Chondrocyte (in vitro differentiated cells): ENCODE data around the gene TBL3. TPM values are rescaled to one million over a fixed set of nuclear protein-coding genes. Genes with fewer than 3 reads are reported as not detected.

Experiments
- DNase-seq: peaks from one replicate; pipeline ENCODE4 v3.0.0; 2021; ENCODE audit warnings: mixed read lengths, low spot score
- H3K27ac Mint-ChIP-seq: one replicate; pipeline ENCODE4 v1.8.0; 2021; ENCODE audit warnings: mild to moderate bottlenecking, moderate library complexity, mixed read lengths; ENCODE audit not compliant: unreplicated experiment
- H3K27me3 Mint-ChIP-seq: 2 replicates; pipeline ENCODE4 v1.8.0; 2021; ENCODE audit warnings: low read depth, mixed read lengths
- H3K36me3 Mint-ChIP-seq: 2 replicates; pipeline ENCODE4 v1.8.0; 2021; ENCODE audit warnings: low read depth, mixed read lengths
- H3K4me1 Mint-ChIP-seq: 2 replicates; pipeline ENCODE4 v1.8.0; 2021; ENCODE audit warnings: low read depth, mild to moderate bottlenecking, mixed read lengths
- H3K4me3 Mint-ChIP-seq: one replicate; pipeline ENCODE4 v1.8.0; 2021; ENCODE audit warnings: mild to moderate bottlenecking, moderate library complexity, mixed read lengths; ENCODE audit not compliant: unreplicated experiment
- H3K9me3 Mint-ChIP-seq: 2 replicates; pipeline ENCODE4 v1.8.0; 2021; ENCODE audit warnings: low read depth, mixed read lengths
- total RNA-seq: library from RNA; stranded (reverse); gene quantifications from 3 replicates; pipeline ENCODE4 v1.2.1, GENCODE V29; 2021
- TF ChIP-seq, protein P1 (sequence below): fragments of 200-600 bp; sonication (generic); IDR thresholded peaks from 2 replicates; pipeline ENCODE4 v1.5.0; 2021; ENCODE audit warnings: antibody characterized with exemption, mild to moderate bottlenecking, moderate library complexity

Gene TBL3
- total RNA-seq, 1 donor from 2014 or later, result 21.6 TPM

DNA sequence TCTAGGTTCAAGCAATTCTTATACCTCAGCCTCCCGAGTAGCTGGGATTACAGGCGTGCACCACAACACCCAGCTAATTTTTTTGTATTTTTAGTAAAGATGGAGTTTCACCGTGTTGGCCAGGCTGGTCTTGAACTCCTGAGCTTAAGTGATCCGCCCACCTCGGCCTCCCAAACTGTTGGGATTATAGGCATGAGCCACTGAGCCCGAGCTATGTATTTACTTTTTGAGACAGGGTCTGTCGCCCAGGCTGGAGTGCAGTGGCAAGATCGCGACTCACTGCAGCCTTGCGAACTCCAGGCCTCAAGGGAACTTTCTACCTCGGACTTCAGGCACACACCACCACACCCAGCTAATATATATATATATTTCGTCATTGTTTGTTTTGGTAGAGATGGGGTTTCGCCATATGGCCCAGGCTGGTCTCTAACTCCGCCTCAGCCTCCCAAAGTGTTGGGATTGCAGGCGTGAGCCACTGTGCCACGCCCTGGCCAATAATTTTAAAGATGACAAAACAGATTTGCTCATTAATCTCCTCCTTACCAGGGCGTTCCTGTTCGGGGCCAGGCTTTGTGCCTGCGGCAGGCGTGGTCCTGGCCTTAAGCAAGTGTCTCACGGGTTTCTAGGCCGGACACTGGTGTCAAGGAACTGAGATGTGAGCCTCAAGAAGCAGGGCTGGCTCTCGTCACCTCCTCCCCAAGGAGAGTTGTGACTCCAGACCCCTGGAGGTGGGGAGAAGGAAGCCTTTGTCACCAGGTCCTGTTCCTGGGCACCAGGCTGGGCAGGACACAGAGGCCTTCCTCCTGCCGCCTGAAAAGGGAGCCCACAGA lies 43.5 kb downstream of the TBL3 start:
- Mint-ChIP-seq H3K4me1 (peaks cover 2% of the 10 kb centered on the region), H3K27ac (no peak overlapping the region), H3K9me3 (no peaks in the 10 kb centered on the region), H3K4me3 (no peak overlapping the region), H3K36me3 (no peaks in the 10 kb centered on the region), H3K27me3 (peaks cover 5% of the 10 kb centered on the region)
- no peak for DNase-seq
- TF ChIP-seq, protein P1, sequence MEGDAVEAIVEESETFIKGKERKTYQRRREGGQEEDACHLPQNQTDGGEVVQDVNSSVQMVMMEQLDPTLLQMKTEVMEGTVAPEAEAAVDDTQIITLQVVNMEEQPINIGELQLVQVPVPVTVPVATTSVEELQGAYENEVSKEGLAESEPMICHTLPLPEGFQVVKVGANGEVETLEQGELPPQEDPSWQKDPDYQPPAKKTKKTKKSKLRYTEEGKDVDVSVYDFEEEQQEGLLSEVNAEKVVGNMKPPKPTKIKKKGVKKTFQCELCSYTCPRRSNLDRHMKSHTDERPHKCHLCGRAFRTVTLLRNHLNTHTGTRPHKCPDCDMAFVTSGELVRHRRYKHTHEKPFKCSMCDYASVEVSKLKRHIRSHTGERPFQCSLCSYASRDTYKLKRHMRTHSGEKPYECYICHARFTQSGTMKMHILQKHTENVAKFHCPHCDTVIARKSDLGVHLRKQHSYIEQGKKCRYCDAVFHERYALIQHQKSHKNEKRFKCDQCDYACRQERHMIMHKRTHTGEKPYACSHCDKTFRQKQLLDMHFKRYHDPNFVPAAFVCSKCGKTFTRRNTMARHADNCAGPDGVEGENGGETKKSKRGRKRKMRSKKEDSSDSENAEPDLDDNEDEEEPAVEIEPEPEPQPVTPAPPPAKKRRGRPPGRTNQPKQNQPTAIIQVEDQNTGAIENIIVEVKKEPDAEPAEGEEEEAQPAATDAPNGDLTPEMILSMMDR, result no peak

DNA sequence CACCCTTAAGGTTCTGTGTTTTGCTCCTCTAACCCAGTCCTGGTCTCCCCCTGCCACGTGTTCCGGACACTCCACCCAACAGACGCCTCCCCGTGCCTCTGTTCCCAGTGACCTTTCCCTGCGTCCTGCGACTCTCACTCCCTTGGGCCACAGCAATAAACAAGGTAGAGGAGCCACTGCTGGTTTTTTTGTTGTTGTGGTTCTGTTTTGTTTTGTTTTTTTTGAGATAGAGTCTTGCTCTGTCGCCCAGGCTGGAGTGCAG lies 44.0 kb downstream of the TBL3 start:
- Mint-ChIP-seq H3K27me3 (peaks cover 8% of the 10 kb centered on the region), H3K4me3 (no peak overlapping the region), H3K9me3 (no peaks in the 10 kb centered on the region), H3K4me1 (peaks cover 4% of the 10 kb centered on the region), H3K27ac (no peak overlapping the region), H3K36me3 (no peaks in the 10 kb centered on the region)
- DNase-seq, result no peak
- TF ChIP-seq, protein P1, result no peak

DNA sequence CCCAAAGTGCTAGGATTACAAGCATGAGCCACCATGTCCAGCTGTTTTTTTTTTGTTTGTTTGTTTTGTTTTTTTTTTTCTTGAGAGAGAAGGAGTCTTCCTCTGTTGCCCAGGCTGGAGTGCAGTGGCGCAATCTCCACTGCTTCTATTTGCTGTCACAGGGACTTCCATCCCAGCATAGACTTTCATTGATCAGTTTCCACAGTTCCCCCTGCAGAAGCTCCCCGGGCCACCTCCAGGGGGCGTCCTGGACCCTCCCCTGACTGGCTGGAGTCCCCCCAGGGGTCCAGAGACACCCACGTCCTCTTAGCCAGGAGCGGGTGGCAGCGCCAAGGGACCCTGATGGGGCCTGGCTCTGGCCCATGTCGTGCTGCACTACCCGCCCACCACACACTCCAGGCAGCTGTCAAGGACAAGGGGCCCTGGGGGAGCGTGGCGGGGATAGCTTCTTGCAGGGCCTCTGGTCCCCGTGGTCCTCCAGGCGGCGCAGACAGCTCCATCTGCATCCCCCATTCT lies 44.6 kb downstream of the TBL3 start:
- Mint-ChIP-seq H3K36me3 (no peaks in the 10 kb centered on the region), H3K4me1 (peaks cover 5% of the 10 kb centered on the region), H3K9me3 (no peaks in the 10 kb centered on the region), H3K27me3 (peaks cover 11% of the 10 kb centered on the region), H3K27ac (no peak overlapping the region), H3K4me3 (no peak overlapping the region)
- TF ChIP-seq, protein P1, result peak; percentile 74
- no peak for DNase-seq

DNA sequence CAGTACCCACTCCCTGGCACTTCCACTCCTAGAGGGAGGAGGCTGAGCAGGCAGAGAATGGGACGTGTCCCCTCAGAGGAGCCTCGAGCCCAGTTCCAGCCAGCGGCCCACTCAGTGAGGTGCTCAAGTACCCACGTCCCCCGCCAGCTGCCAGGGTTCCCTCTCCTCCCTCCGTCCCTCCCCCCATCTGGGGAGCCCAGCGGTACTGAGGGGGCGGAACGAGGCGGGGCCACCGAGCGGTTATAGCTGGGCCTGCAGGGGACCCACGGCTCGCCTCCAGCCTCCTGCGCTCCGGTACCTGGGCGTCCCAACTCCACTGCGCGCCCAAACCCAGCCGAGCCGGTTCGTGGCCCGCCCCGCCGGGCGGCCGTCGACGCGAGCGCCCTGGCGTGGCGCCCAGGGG lies 47.7 kb downstream of the TBL3 start, which contains the start of gene NPW:
Gene NPW (plus strand): TSS at position 268 of the 403 bp plus-strand sequence.
- Mint-ChIP-seq H3K4me3 (peak within 1 kb of the TSS; percentile 46), H3K27ac (no peak within 1 kb of the TSS), H3K9me3 (no peaks in the 10 kb centered on the region), H3K36me3 (no peaks in the 10 kb centered on the region), H3K27me3 (peaks cover 13% of the 10 kb centered on the region), H3K4me1 (peaks cover 19% of the 10 kb centered on the region)
- no peak for DNase-seq
- TF ChIP-seq, protein P1, result no peak

DNA sequence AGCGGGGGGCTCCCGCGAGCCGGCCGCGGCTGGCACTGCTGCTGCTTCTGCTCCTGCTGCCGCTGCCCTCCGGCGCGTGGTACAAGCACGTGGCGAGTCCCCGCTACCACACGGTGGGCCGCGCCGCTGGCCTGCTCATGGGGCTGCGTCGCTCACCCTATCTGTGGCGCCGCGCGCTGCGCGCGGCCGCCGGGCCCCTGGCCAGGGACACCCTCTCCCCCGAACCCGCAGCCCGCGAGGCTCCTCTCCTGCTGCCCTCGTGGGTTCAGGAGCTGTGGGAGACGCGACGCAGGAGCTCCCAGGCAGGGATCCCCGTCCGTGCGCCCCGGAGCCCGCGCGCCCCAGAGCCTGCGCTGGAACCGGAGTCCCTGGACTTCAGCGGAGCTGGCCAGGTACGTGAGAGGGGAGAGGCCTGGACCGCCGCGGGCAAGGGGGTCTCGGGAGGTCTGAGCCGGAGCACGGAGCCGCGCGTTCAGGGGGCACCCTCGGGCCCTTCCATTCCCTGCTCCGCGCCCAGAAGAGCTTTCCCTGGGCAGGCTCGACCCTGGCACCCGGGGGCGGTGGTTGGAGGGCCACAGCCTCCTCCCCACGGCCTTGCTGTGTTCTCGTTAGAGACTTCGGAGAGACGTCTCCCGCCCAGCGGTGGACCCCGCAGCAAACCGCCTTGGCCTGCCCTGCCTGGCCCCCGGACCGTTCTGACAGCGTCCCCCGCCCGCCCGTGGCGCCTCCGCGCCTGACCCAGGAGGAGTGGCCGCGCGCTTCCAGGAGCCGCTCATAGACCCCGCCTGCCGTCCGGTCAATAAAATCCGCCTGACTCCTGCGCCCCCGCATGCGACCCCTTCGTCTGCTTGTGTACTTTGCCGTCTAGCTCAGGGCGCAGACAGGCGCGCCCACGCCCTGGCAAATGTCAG lies 48.3 kb downstream of the TBL3 start:
- TF ChIP-seq, protein P1, result no peak
- Mint-ChIP-seq H3K36me3 (no peaks in the 10 kb centered on the region), H3K9me3 (no peaks in the 10 kb centered on the region), H3K4me3 (peak overlapping the region; percentile 46), H3K27me3 (peaks cover 13% of the 10 kb centered on the region), H3K27ac (no peak overlapping the region), H3K4me1 (peaks cover 19% of the 10 kb centered on the region)
- no peak for DNase-seq
